SH-SY5Y (cell line): Measurements from ENCODE around the gene ATP9A.

Experiments used
- GATA2 ChIP-seq: IDR thresholded peaks from 2 replicates; pipeline ENCODE4 v1.6.1; 2011; ENCODE audit warnings: mild to moderate bottlenecking, low read depth, low read length
- GATA3 ChIP-seq: IDR thresholded peaks from 2 replicates; pipeline ENCODE4 v1.6.1; 2011; ENCODE audit warnings: low read depth, mild to moderate bottlenecking, low read length, moderate library complexity

DNA sequence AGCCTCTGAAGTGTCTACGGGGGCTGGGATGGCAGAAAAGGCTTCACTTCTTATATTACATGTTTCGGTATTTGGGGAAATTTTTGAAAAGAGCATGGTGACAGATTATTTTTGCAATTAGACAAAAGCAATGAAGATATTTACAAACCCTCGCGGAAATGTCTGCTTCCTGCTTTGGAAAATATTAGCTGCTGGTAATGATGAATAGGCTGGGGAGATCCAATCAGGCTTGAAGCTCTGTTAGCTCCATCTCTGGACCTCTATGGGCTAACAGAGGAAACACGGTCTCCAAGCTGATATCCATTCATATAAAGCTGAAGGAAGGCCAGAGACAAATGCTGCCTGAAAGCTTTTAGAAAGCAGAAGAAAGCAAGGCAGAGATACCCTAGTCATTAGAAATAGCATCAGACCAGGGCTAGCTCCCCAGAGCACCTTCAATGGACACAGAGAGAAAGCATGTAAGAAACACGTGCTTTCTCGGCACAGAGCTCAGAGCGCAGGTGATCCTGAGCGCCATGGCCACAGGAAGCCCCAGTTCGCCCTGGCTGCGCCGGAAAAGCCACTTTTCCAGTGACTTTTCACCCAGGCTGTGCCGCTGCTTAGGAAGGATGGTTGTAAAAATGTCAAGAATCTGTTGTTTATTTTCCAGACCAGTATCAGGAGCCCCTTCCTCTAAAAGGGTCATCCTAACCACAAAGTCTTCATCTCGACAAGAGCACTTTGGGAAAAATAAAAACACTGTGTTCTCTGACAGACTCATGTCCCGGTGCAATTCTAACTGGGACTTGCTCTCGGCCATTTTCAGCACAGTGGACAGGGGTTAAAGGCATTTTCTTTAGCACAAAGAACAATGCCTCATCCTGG lies 157.2 kb downstream of the ATP9A start:
- TF ChIP-seq GATA2 (no peak), GATA3 (no peak)
